Ishikawa (cell line): ENCODE measurements around the gene CASP8.

Source experiments
- CEBPB ChIP-seq: IDR thresholded peaks from 2 replicates; pipeline ENCODE4 v1.6.1; 2012
- CREB1 ChIP-seq: IDR thresholded peaks from 2 replicates; pipeline ENCODE4 v1.6.1; 2012; ENCODE audit warnings: low read depth
- EGR1 ChIP-seq: IDR thresholded peaks from 2 replicates; pipeline ENCODE4 v1.6.1; 2012
- EP300 ChIP-seq: IDR thresholded peaks from 2 replicates; pipeline ENCODE4 v1.6.1; 2012; ENCODE audit warnings: borderline replicate concordance
- FOXM1 ChIP-seq: IDR thresholded peaks from 2 replicates; pipeline ENCODE4 v1.6.1; 2012; ENCODE audit warnings: low read depth, borderline replicate concordance
- NFIC ChIP-seq: IDR thresholded peaks from 2 replicates; pipeline ENCODE4 v1.6.1; 2012
- RAD21 ChIP-seq: IDR thresholded peaks from 2 replicates; pipeline ENCODE4 v1.6.1; 2012; ENCODE audit warnings: low read depth
- TAF1 ChIP-seq: IDR thresholded peaks from 2 replicates; pipeline ENCODE4 v1.6.1; 2012; ENCODE audit warnings: low read depth, mild to moderate bottlenecking
- TCF12 ChIP-seq: IDR thresholded peaks from 2 replicates; pipeline ENCODE4 v1.6.1; 2012; ENCODE audit warnings: low read depth
- YY1 ChIP-seq: IDR thresholded peaks from 2 replicates; pipeline ENCODE4 v1.6.1; 2012; ENCODE audit warnings: low read depth
- TF ChIP-seq, protein P1 (sequence below): IDR thresholded peaks from 2 replicates; pipeline ENCODE4 v1.6.1; 2012; ENCODE audit warnings: low read depth, mild to moderate bottlenecking
- TF ChIP-seq, protein P2 (sequence below): IDR thresholded peaks from 2 replicates; pipeline ENCODE4 v1.6.1; 2012
- TF ChIP-seq, protein P3 (sequence below): IDR thresholded peaks from 2 replicates; pipeline ENCODE4 v1.6.1; 2012

DNA sequence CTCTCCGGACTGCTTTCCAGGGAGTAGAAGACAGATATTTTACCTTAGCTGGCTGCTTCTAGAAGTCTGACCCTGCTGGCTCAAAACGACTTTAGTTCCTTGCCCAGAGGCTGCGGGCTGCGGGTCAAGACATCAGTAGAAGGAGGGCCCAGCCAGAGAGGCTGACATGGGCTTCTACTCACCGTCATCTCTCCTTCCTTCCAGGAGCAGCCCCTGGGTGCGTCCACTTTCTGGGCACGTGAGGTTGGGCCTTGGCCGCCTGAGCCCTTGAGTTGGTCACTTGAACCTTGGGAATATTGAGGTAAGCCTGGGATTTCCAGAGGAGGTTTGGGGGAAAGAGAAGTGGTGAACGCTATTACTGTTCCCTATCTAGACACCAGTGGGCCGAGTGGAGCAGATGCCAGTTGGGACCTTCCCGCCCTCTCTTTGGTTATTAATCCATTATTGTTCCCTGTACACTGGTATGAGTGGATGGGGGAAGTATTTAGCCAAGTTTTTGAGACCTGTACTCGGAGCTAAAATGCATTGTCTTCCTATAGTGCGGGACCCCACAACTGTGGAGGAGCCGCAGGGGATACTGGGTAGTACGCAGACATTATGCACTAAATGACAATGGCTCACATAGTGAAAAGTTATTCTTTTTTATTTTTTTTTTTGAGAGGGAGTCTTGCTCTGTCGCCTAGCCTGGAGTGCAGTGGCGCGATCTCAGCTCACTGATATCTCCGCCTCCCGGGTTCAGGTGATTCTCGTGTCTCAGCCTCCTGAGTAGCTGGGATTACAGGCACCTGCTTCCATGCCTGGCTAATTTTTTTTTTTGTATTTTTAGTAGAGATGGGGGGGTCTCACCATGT is 26.3 kb upstream of the CASP8 start:
- no peak for TF ChIP-seq TAF1
- no peak for TF ChIP-seq RAD21
- no peak for TF ChIP-seq FOXM1
- TF ChIP-seq, protein P1, sequence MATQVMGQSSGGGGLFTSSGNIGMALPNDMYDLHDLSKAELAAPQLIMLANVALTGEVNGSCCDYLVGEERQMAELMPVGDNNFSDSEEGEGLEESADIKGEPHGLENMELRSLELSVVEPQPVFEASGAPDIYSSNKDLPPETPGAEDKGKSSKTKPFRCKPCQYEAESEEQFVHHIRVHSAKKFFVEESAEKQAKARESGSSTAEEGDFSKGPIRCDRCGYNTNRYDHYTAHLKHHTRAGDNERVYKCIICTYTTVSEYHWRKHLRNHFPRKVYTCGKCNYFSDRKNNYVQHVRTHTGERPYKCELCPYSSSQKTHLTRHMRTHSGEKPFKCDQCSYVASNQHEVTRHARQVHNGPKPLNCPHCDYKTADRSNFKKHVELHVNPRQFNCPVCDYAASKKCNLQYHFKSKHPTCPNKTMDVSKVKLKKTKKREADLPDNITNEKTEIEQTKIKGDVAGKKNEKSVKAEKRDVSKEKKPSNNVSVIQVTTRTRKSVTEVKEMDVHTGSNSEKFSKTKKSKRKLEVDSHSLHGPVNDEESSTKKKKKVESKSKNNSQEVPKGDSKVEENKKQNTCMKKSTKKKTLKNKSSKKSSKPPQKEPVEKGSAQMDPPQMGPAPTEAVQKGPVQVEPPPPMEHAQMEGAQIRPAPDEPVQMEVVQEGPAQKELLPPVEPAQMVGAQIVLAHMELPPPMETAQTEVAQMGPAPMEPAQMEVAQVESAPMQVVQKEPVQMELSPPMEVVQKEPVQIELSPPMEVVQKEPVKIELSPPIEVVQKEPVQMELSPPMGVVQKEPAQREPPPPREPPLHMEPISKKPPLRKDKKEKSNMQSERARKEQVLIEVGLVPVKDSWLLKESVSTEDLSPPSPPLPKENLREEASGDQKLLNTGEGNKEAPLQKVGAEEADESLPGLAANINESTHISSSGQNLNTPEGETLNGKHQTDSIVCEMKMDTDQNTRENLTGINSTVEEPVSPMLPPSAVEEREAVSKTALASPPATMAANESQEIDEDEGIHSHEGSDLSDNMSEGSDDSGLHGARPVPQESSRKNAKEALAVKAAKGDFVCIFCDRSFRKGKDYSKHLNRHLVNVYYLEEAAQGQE = no peak
- TF ChIP-seq YY1 = no peak
- no peak for TF ChIP-seq TCF12
- TF ChIP-seq, protein P2, sequence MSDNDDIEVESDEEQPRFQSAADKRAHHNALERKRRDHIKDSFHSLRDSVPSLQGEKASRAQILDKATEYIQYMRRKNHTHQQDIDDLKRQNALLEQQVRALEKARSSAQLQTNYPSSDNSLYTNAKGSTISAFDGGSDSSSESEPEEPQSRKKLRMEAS = no peak
- no peak for TF ChIP-seq CREB1
- TF ChIP-seq CEBPB = no peak
- TF ChIP-seq, protein P3, sequence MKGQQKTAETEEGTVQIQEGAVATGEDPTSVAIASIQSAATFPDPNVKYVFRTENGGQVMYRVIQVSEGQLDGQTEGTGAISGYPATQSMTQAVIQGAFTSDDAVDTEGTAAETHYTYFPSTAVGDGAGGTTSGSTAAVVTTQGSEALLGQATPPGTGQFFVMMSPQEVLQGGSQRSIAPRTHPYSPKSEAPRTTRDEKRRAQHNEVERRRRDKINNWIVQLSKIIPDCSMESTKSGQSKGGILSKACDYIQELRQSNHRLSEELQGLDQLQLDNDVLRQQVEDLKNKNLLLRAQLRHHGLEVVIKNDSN = no peak
- TF ChIP-seq EGR1 = no peak
- TF ChIP-seq NFIC = no peak
- no peak for TF ChIP-seq EP300
